Panc1 (cell line): ENCODE measurements around the gene D2HGDH. TPM values are rescaled to one million over a fixed set of nuclear protein-coding genes. Genes with fewer than 3 reads are reported as not detected.

Source experiments
- ATAC-seq: fragments of 200-7000 bp; cut with Tn5 transposase; 2 replicates; pipeline ENCODE4 v1.9.1; 2020; ENCODE audit warnings: mild to moderate bottlenecking, moderate library complexity
- BruUV-seq: library from RNA; stranded (reverse); fragments of 400-500 nt; replicated peaks from 2 replicates; lab custom pipeline; 2021; lab: Mats Ljungman, UMichigan
- CTCF ChIA-PET: fragments of 300-600 bp; sonication (Branson Sonifier 250); formaldehyde crosslinking; loops from one replicate; lab custom pipeline; 2022; ENCODE audit warnings: antibody characterized with exemption; lab: Charles Lee
- POLR2A ChIA-PET: fragments of 300-600 bp; sonication (Branson Sonifier 250); formaldehyde crosslinking; loops from one replicate; lab custom pipeline; 2022; ENCODE audit warnings: antibody characterized with exemption; lab: Charles Lee
- DNase-seq: peaks from one replicate; pipeline ENCODE4 v3.0.0-alpha.2; 2010; ENCODE audit warnings: low read depth, low spot score
- H3K27ac ChIP-seq: 2 replicates; pipeline ENCODE4 v1.5.1; 2011; ENCODE audit warnings: mild to moderate bottlenecking, low read length, inconsistent platforms
- H3K27me3 ChIP-seq: fragments of 200-500 bp; sonication (Bioruptor generic); 2 replicates; pipeline ENCODE4 v1.6.0; 2014; ENCODE audit warnings: low read length, inconsistent platforms; ENCODE audit not compliant: control insufficient read depth, insufficient read depth
- H3K36me3 ChIP-seq: fragments of 200-500 bp; sonication (Bioruptor generic); 2 replicates; pipeline ENCODE4 v1.5.1; 2014; ENCODE audit warnings: inconsistent platforms, mild to moderate bottlenecking, low read length, moderate library complexity; ENCODE audit not compliant: control insufficient read depth, insufficient read depth
- H3K4me1 ChIP-seq: 2 replicates; pipeline ENCODE4 v1.5.1; 2011; ENCODE audit warnings: inconsistent platforms, mild to moderate bottlenecking, low read length, moderate library complexity; ENCODE audit not compliant: control insufficient read depth, insufficient read depth
- H3K4me3 ChIP-seq, 2 experiments: 2 replicates each; pipeline ENCODE4 v1.5.1; 2011 to 2012; ENCODE audit warnings: low read depth in 2 of 2, low read length in 2 of 2, mild to moderate bottlenecking in 2 of 2, inconsistent platforms in 1 of 2, moderate library complexity in 1 of 2
- H3K9me3 ChIP-seq: fragments of 200-500 bp; sonication (Bioruptor generic); 2 replicates; pipeline ENCODE4 v1.5.1; 2014; ENCODE audit warnings: low read depth, mild to moderate bottlenecking, inconsistent platforms, low read length, moderate library complexity; ENCODE audit not compliant: control insufficient read depth, insufficient read depth
- CTCF ChIP-seq: fragments of 450-650 bp; IDR thresholded peaks from 2 replicates; pipeline ENCODE4 v1.5.1; 2017; ENCODE audit warnings: mild to moderate bottlenecking
- POLR2AphosphoS5 ChIP-seq: IDR thresholded peaks from 2 replicates; pipeline ENCODE4 v1.6.1; 2012; ENCODE audit warnings: mild to moderate bottlenecking, low read depth, low read length, moderate library complexity
- REST ChIP-seq, 2 experiments: IDR thresholded peaks; 2 replicates each; pipeline ENCODE4 v1.6.1; 2011 to 2012; ENCODE audit warnings: low read depth in 2 of 2, control low read depth in 1 of 2, low read length in 1 of 2, mild to moderate bottlenecking in 1 of 2, moderate library complexity in 1 of 2; ENCODE audit not compliant: insufficient read depth in 1 of 2
- SIN3A ChIP-seq: IDR thresholded peaks from 2 replicates; pipeline ENCODE4 v1.6.1; 2012; ENCODE audit warnings: low read depth, mild to moderate bottlenecking, low read length, moderate library complexity, borderline replicate concordance; ENCODE audit not compliant: insufficient read depth
- TCF7L2 ChIP-seq: IDR thresholded peaks from 2 replicates; pipeline ENCODE4 v1.6.1; 2011; ENCODE audit warnings: mild to moderate bottlenecking, low read depth, low read length, inconsistent platforms
- in situ Hi-C: cut with HindIII; loops from 2 replicates; pipeline ENCODE4 v1.10.0; 2016; ENCODE audit warnings: low sequenced_read_pairs, low pct_unique_long_range_greater_than_20kb
- intact Hi-C: fragments of 100-400 bp; cut with micrococcal nuclease; formaldehyde crosslinking; loops from one replicate; pipeline ENCODE4 v1.10.0; 2022; ENCODE audit not compliant: unreplicated experiment
- total RNA-seq: library from RNA; stranded (reverse); gene quantifications from one replicate; pipeline ENCODE4 v1.2.1, GENCODE V29; 2021; ENCODE audit not compliant: unreplicated experiment

D2HGDH gene
- total RNA-seq, 1 experiment from 2014 or later: 53.0 TPM

- TF ChIP-seq CTCF (no peak), POLR2AphosphoS5 (no peak), SIN3A (no peak), TCF7L2 (no peak), REST (IDR thresholded peaks at IDR 0.05; ENCODE audit: insufficient read depth in 1 of 2, low read depth in 2 of 2, low read length in 1 of 2) (no peak)
- DNase-seq (no peak), ATAC-seq (no peak)
- Histone ChIP-seq H3K36me3 (no peaks in the 10 kb centered on the region), H3K4me1 (peaks cover 9% of the 10 kb centered on the region), H3K4me3 (no peak overlapping the region), H3K9me3 (no peaks in the 10 kb centered on the region), H3K27me3 (no peaks in the 10 kb centered on the region), H3K27ac (no peak overlapping the region)
- intact Hi-C loops: no loop called here
- BruUV-seq: no TSS peak
- ChIA-PET CTCF (no interaction called here), POLR2A (no interaction called here)
- in situ Hi-C loops: no loop called here
Observed at GRCh38 chr2:241768850-241769249, 34.4 kb downstream of the D2HGDH start.

- intact Hi-C loops (no loop called here), in situ Hi-C loops (no loop called here)
- H3K27me3 ChIP-seq: no peaks in the 10 kb centered on the region
- H3K9me3 ChIP-seq: no peaks in the 10 kb centered on the region
- DNase-seq (no peak), ATAC-seq (no peak)
- ChIA-PET POLR2A (no interaction called here), CTCF (no interaction called here)
- peaks cover 16% of the 10 kb centered on the region for H3K4me1 ChIP-seq
- H3K27ac ChIP-seq: no peak overlapping the region
- TF ChIP-seq REST (IDR thresholded peaks at IDR 0.05; ENCODE audit: insufficient read depth in 1 of 2, low read depth in 2 of 2, low read length in 1 of 2): no peak
- no peak for TF ChIP-seq POLR2AphosphoS5
- TF ChIP-seq TCF7L2: no peak
- TF ChIP-seq CTCF: no peak
- TF ChIP-seq SIN3A: no peak
- no peak overlapping the region for H3K4me3 ChIP-seq
- no peaks in the 10 kb centered on the region for H3K36me3 ChIP-seq
- BruUV-seq: no TSS peak
Observed at GRCh38 chr2:241769819-241770184, 35.4 kb downstream of the D2HGDH start.
